Gastrocnemius medialis (tissue), 4 donors: ENCODE results near the gene RAB21. TPM values are rescaled to one million over a fixed set of nuclear protein-coding genes. Genes with fewer than 3 reads are reported as not detected.

Experiments used
- ATAC-seq, 2 donors: fragments of 150-250 bp; one replicate each; pipeline ENCODE4 v1.9.1; 2016
- DNase-seq, 2 donors: peaks; one replicate each; pipeline ENCODE4 v3.0.0-alpha.2; 2019
- H3K27ac ChIP-seq, 4 donors: fragments of 200-600 bp; sonication (generic); 1 replicate in 1 of 4; 2 replicates in 3 of 4; pipeline ENCODE4 v1.5.1; 2016 to 2018; ENCODE audit warnings: mild to moderate bottlenecking in 2 of 4, moderate library complexity in 1 of 4
- H3K27me3 ChIP-seq, 3 donors: fragments of 200-600 bp; sonication (generic) in 2 of 3; 1 replicate in 1 of 3; 2 replicates in 2 of 3; pipeline versions ENCODE4 v1.5.1 to v1.6.0; 2016 to 2019; ENCODE audit warnings: mild to moderate bottlenecking in 1 of 3, moderate library complexity in 1 of 3
- H3K36me3 ChIP-seq, 2 donors: fragments of 200-600 bp; sonication (generic) in 1 of 2; one replicate each; pipeline ENCODE4 v1.5.1; 2017 to 2018
- H3K4me1 ChIP-seq, 2 donors: fragments of 200-600 bp; sonication (generic) in 1 of 2; one replicate each; pipeline ENCODE4 v1.5.1; 2016 to 2017; ENCODE audit warnings: mild to moderate bottlenecking in 2 of 2
- H3K4me3 ChIP-seq, 4 donors: fragments of 200-600 bp; sonication (generic) in 3 of 4; 1 replicate in 1 of 4; 2 replicates in 3 of 4; pipeline ENCODE4 v1.5.1; 2016 to 2019; ENCODE audit warnings: mild to moderate bottlenecking in 2 of 4
- H3K9me3 ChIP-seq, 3 donors: fragments of 200-600 bp; sonication (generic) in 2 of 3; 1 replicate in 1 of 3; 2 replicates in 2 of 3; pipeline ENCODE4 v1.5.1; 2016 to 2019
- POLR2A ChIP-seq, 2 donors: fragments of 450-650 bp; IDR thresholded peaks; one replicate each; pipeline ENCODE4 v1.6.1; 2017; ENCODE audit warnings: antibody characterized with exemption in 2 of 2, mild to moderate bottlenecking in 2 of 2, moderate library complexity in 2 of 2
- in situ Hi-C, 4 donors: fragments of 200-750 bp; cut with MboI; loops; one replicate each; pipeline versions ENCODE4 v1.15.0 to v1.8.0; 2017; ENCODE audit warnings: low sequenced_read_pairs in 4 of 4
- intact Hi-C: fragments of 100-400 bp; cut with DNase I; formaldehyde crosslinking; loops from one replicate; pipeline ENCODE4 v1.15.1; 2023; ENCODE audit warnings: low total_unique reads
- total RNA-seq, 4 donors: library from RNA; depleted of rRNA; stranded (reverse); fragments of >200 nt; gene quantifications; one replicate each; pipeline versions ENCODE4 v1.1.0 to v1.2.3, GENCODE V29; 2016
- TF ChIP-seq, protein P1 (sequence below), 5 experiments: fragments of 450-650 bp in 3 of 5; fragments of 200-600 bp in 2 of 5; sonication (generic) in 2 of 5; IDR thresholded peaks in 4 of 5; conservative IDR thresholded peaks in 1 of 5; 1 replicate in 4 of 5; 2 replicates in 1 of 5; pipeline ENCODE4 v1.5.1; 2016 to 2019; ENCODE audit warnings: antibody characterized with exemption in 5 of 5, mild to moderate bottlenecking in 3 of 5, moderate library complexity in 3 of 5

The RAB21 gene
- total RNA-seq, 4 donors from 2014 or later: 17.4 to 75.9 (median 45.7) TPM

DNA sequence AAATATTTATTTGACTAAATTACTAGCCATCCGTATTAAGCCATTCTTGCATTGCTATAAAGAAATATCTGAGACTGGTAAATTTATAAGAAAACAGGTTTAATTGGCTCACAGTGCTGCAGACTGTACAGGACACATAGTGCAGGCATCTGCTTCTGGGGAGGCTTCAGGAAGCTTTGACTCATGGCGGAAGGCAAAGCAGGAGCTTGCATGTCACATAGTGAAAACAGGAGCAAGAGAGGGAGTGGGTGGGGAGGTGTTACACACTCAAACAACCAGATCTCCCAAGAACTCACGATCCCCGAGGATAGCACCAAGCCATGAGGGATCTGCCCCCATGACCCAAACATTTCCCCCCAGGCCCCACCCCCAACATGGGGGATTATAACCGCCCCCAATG lies 26.7 kb upstream of the RAB21 start:
- TF ChIP-seq, protein P1, sequence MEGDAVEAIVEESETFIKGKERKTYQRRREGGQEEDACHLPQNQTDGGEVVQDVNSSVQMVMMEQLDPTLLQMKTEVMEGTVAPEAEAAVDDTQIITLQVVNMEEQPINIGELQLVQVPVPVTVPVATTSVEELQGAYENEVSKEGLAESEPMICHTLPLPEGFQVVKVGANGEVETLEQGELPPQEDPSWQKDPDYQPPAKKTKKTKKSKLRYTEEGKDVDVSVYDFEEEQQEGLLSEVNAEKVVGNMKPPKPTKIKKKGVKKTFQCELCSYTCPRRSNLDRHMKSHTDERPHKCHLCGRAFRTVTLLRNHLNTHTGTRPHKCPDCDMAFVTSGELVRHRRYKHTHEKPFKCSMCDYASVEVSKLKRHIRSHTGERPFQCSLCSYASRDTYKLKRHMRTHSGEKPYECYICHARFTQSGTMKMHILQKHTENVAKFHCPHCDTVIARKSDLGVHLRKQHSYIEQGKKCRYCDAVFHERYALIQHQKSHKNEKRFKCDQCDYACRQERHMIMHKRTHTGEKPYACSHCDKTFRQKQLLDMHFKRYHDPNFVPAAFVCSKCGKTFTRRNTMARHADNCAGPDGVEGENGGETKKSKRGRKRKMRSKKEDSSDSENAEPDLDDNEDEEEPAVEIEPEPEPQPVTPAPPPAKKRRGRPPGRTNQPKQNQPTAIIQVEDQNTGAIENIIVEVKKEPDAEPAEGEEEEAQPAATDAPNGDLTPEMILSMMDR (IDR thresholded peaks at IDR 0.05 in 4 of 5, conservative IDR thresholded peaks at IDR 0.05 in 1 of 5): no peak
- no peak for TF ChIP-seq POLR2A (IDR thresholded peaks at IDR 0.05)
- intact Hi-C loops: no loop called here
- ATAC-seq (no peak), DNase-seq (no peak)
- in situ Hi-C loops: loop anchor here in 3 of 4 donors (25.0 kb wide), 2 partner anchors 316 to 991 kb away; no protein-coding TSS in a partner anchor
- no peaks in the 10 kb centered on the region for H3K36me3 ChIP-seq
- no peak overlapping the region for H3K4me3 ChIP-seq
- no peaks in the 10 kb centered on the region for H3K27me3 ChIP-seq
- H3K9me3 ChIP-seq: no peaks in the 10 kb centered on the region
- H3K27ac ChIP-seq: no peak overlapping the region
- no peaks in the 10 kb centered on the region for H3K4me1 ChIP-seq

GRCh38 chr12:71730936-71731335 lies 23.7 kb upstream of the RAB21 start:
- no peaks in the 10 kb centered on the region for H3K36me3 ChIP-seq
- no peak overlapping the region for H3K4me3 ChIP-seq
- intact Hi-C loops: no loop called here
- DNase-seq: no peak
- no peaks in the 10 kb centered on the region for H3K27me3 ChIP-seq
- no peak for TF ChIP-seq POLR2A (IDR thresholded peaks at IDR 0.05)
- TF ChIP-seq, protein P1 (IDR thresholded peaks at IDR 0.05 in 4 of 5, conservative IDR thresholded peaks at IDR 0.05 in 1 of 5): no peak
- no peaks in the 10 kb centered on the region for H3K9me3 ChIP-seq
- in situ Hi-C loops: loop anchor here in 3 of 4 donors (25.0 kb wide), 2 partner anchors 319 to 994 kb away; no protein-coding TSS in a partner anchor
- ATAC-seq: no peak
- H3K27ac ChIP-seq: no peak overlapping the region
- no peaks in the 10 kb centered on the region for H3K4me1 ChIP-seq

DNA sequence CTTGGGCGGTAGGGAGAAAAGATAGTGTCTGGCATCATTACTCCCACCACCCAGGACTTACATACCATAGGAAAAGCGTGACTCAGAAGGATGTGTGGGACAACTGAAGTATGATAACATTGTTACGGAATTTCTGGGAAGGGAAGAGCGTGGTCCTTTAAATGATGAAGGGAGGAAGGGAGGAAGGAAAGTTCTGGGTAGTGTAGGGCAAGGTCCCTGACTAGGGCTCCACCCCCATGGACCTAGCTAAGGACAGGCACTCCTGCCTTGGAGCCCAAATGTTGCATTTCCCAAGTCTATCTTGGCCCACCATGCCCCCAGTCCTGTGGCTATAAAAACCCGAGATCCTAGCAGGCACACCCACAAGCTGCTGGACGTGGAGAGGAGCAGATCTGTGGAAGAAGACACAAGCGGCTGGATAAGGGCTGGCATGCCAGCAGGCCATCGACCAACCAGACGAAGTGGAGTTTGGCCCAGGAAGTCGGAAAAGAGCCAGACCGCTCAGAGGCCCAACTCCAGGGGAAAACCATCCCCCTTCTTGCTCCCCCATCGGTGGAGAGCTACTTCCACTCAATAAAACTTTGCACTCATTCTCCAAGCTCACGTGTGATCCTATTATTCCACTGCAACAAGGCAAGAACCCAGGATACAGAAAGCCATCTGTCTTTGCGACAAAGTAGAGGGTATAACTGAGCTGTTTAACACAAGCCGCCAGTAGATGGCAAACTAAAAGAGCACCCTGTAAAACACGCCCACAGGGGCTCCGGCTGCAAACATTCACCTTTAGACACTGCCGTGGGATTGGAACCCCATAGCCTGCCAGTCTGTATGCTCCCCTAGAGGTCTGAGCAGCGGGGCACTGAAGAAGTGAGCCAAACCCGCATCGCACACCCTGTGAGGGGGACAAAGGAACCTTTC lies 23.0 kb upstream of the RAB21 start:
- in situ Hi-C loops (loop anchor here in 3 of 4 donors (25.0 kb wide), 2 partner anchors 319 to 994 kb away; no protein-coding TSS in a partner anchor), intact Hi-C loops (no loop called here)
- H3K9me3 ChIP-seq: no peaks in the 10 kb centered on the region
- DNase-seq (no peak), ATAC-seq (no peak)
- no peaks in the 10 kb centered on the region for H3K27me3 ChIP-seq
- H3K4me1 ChIP-seq: no peaks in the 10 kb centered on the region
- H3K4me3 ChIP-seq: no peak overlapping the region
- TF ChIP-seq, protein P1 (IDR thresholded peaks at IDR 0.05 in 4 of 5, conservative IDR thresholded peaks at IDR 0.05 in 1 of 5): no peak
- TF ChIP-seq POLR2A (IDR thresholded peaks at IDR 0.05): no peak
- H3K36me3 ChIP-seq: no peaks in the 10 kb centered on the region
- no peak overlapping the region for H3K27ac ChIP-seq

GRCh38 chr12:71732357-71732712 lies 22.3 kb upstream of the RAB21 start:
- no peak overlapping the region for H3K27ac ChIP-seq
- H3K4me3 ChIP-seq: no peak overlapping the region
- ATAC-seq (no peak), DNase-seq (no peak)
- H3K9me3 ChIP-seq: no peaks in the 10 kb centered on the region
- in situ Hi-C loops: loop anchor here in 3 of 4 donors (25.0 kb wide), 2 partner anchors 320 to 995 kb away; no protein-coding TSS in a partner anchor
- TF ChIP-seq, protein P1 (IDR thresholded peaks at IDR 0.05 in 4 of 5, conservative IDR thresholded peaks at IDR 0.05 in 1 of 5): no peak
- no peak for TF ChIP-seq POLR2A (IDR thresholded peaks at IDR 0.05)
- H3K4me1 ChIP-seq: no peaks in the 10 kb centered on the region
- no peaks in the 10 kb centered on the region for H3K36me3 ChIP-seq
- intact Hi-C loops: no loop called here
- no peaks in the 10 kb centered on the region for H3K27me3 ChIP-seq
